WTC11 (cell line): Measurements from ENCODE around the gene PXN. TPM values are rescaled to one million over a fixed set of nuclear protein-coding genes. Genes with fewer than 3 reads are reported as not detected.

Source experiments
- ATAC-seq: fragments of 200-7000 bp; cut with Tn5 transposase; 2 replicates; pipeline ENCODE4 v1.10.0; 2021; ENCODE audit warnings: mild to moderate bottlenecking, moderate library complexity
- CTCF ChIA-PET: fragments of 300-600 bp; sonication (Branson Sonifier 250); formaldehyde crosslinking; loops from one replicate; lab custom pipeline; 2021; ENCODE audit warnings: antibody characterized with exemption; lab: Charles Lee
- POLR2A ChIA-PET: fragments of 350-600 bp; sonication (Branson Sonifier 250); formaldehyde crosslinking; loops from one replicate; lab custom pipeline; 2021; ENCODE audit warnings: antibody characterized with exemption; lab: Charles Lee
- DNase-seq: peaks from one replicate; pipeline ENCODE4 v3.0.0; 2021; ENCODE audit warnings: low spot score
- H3K27ac Mint-ChIP-seq: 2 replicates; pipeline ENCODE4 v1.8.0; 2021; ENCODE audit warnings: mixed read lengths
- H3K27me3 Mint-ChIP-seq: 2 replicates; pipeline ENCODE4 v1.8.0; 2021; ENCODE audit warnings: low read depth, mild to moderate bottlenecking, moderate library complexity, mixed read lengths
- H3K36me3 Mint-ChIP-seq: 2 replicates; pipeline ENCODE4 v1.8.0; 2021; ENCODE audit warnings: mixed read lengths
- H3K4me1 Mint-ChIP-seq: 2 replicates; pipeline ENCODE4 v1.8.0; 2022; ENCODE audit warnings: mixed read lengths
- H3K4me3 Mint-ChIP-seq: 2 replicates; pipeline ENCODE4 v1.8.0; 2021; ENCODE audit warnings: mild to moderate bottlenecking, moderate library complexity, mixed read lengths
- H3K9me3 Mint-ChIP-seq: 2 replicates; pipeline ENCODE4 v1.8.0; 2021; ENCODE audit warnings: mixed read lengths
- ATF1 ChIP-seq: sonication (generic); formaldehyde crosslinking; IDR thresholded peaks from 2 replicates; pipeline ENCODE4 v1.8.1; 2023; ENCODE audit warnings: mild to moderate bottlenecking, moderate library complexity, missing genetic modification reagents
- ATF3 ChIP-seq: sonication (generic); formaldehyde crosslinking; conservative IDR thresholded peaks from 2 replicates; pipeline ENCODE4 v1.8.1; 2022; ENCODE audit warnings: mild to moderate bottlenecking, missing genetic modification reagents
- CDX4 ChIP-seq: fragments of 250-450 bp; sonication (Bioruptor Pico); IDR thresholded peaks from 2 replicates; pipeline ENCODE4 v1.9.0; 2021; ENCODE audit warnings: moderate library complexity, mild to moderate bottlenecking, inconsistent platforms, borderline replicate concordance
- CTCF ChIP-seq: fragments of 200-600 bp; IDR thresholded peaks from 2 replicates; pipeline ENCODE4 v1.8.0; 2022; ENCODE audit warnings: antibody characterized with exemption
- E2F1 ChIP-seq: sonication (generic); formaldehyde crosslinking; IDR thresholded peaks from 2 replicates; pipeline ENCODE4 v1.8.0; 2022; ENCODE audit warnings: mild to moderate bottlenecking, missing genetic modification reagents
- ELF4 ChIP-seq: sonication (generic); formaldehyde crosslinking; IDR thresholded peaks from 2 replicates; pipeline ENCODE4 v1.8.1; 2022; ENCODE audit warnings: low read depth, mild to moderate bottlenecking, moderate library complexity, missing genetic modification reagents
- FOXK1 ChIP-seq: sonication (generic); formaldehyde crosslinking; IDR thresholded peaks from 2 replicates; pipeline ENCODE4 v1.8.0; 2022; ENCODE audit warnings: mild to moderate bottlenecking, moderate library complexity, missing genetic modification reagents
- IRF1 ChIP-seq: sonication (generic); formaldehyde crosslinking; IDR thresholded peaks from 2 replicates; pipeline ENCODE4 v1.8.0; 2023; ENCODE audit warnings: missing genetic modification reagents
- NFATC4 ChIP-seq: fragments of 250-450 bp; sonication (Bioruptor Pico); IDR thresholded peaks from 2 replicates; pipeline ENCODE4 v1.9.0; 2021; ENCODE audit warnings: mild to moderate bottlenecking
- ZNF138 ChIP-seq: sonication (generic); formaldehyde crosslinking; conservative IDR thresholded peaks from 2 replicates; pipeline ENCODE4 v1.8.1; 2022; ENCODE audit warnings: mild to moderate bottlenecking, moderate library complexity, missing genetic modification reagents
- ZNF219 ChIP-seq: sonication (generic); formaldehyde crosslinking; IDR thresholded peaks from 2 replicates; pipeline ENCODE4 v1.8.0; 2023; ENCODE audit warnings: missing genetic modification reagents, mild to moderate bottlenecking, borderline replicate concordance
- ZNF281 ChIP-seq: sonication (generic); formaldehyde crosslinking; IDR thresholded peaks from 2 replicates; pipeline ENCODE4 v1.8.0; 2023; ENCODE audit warnings: mild to moderate bottlenecking, missing genetic modification reagents
- ZNF416 ChIP-seq: fragments of 250-450 bp; sonication (Bioruptor Pico); IDR thresholded peaks from 2 replicates; pipeline ENCODE4 v1.9.0; 2021; ENCODE audit warnings: mild to moderate bottlenecking, inconsistent platforms
- ZNF425 ChIP-seq: fragments of 250-450 bp; sonication (Bioruptor Pico); conservative IDR thresholded peaks from 2 replicates; pipeline ENCODE4 v1.9.0; 2021; ENCODE audit warnings: mild to moderate bottlenecking
- ZNF671 ChIP-seq: fragments of 250-450 bp; sonication (Bioruptor Pico); IDR thresholded peaks from 2 replicates; pipeline ENCODE4 v1.8.0; 2021; ENCODE audit warnings: mild to moderate bottlenecking
- ZSCAN18 ChIP-seq: fragments of 250-450 bp; sonication (Bioruptor Pico); IDR thresholded peaks from 2 replicates; pipeline ENCODE4 v2.1.2; 2022; ENCODE audit warnings: mild to moderate bottlenecking, moderate library complexity
- total RNA-seq: library from RNA; stranded (reverse); gene quantifications from 3 replicates; pipeline ENCODE4 v1.2.3, GENCODE V29; 2021

Gene PXN
- total RNA-seq, 1 experiment from 2014 or later = 132 TPM

GRCh38 chr12:120262852-120263747 lies 2.4 kb downstream of the PXN start:
- Mint-ChIP-seq H3K27me3 (no peaks in the 10 kb centered on the region), H3K4me1 (peaks cover 63% of the 10 kb centered on the region), H3K4me3 (peak overlapping the region; percentile 83), H3K27ac (peak overlapping the region; percentile 69), H3K9me3 (no peaks in the 10 kb centered on the region), H3K36me3 (no peaks in the 10 kb centered on the region)
- DNase-seq = no peak
- ChIA-PET CTCF (interaction anchor here (1.0 to 22.1 kb wide), 6 partner anchors 8 to 62 kb away, joined by 3 to 717 read pairs (median 12); partner anchors contain the start of genes RNU4-2, RPLP0 and SIRT4), POLR2A (interaction anchor here (0.9 to 12.0 kb wide), 5 partner anchors 25 to 63 kb away, joined by 3 to 198 read pairs (median 6); partner anchors contain the start of gene RNU4-2)
- TF ChIP-seq E2F1 (CRISPR knock-in tag) = no peak
- TF ChIP-seq ZNF416 = no peak
- no peak for TF ChIP-seq ZNF671 (CRISPR knock-in tag)
- no peak for TF ChIP-seq NFATC4 (CRISPR knock-in tag)
- ATAC-seq = no peak

GRCh38 chr12:120261951-120262851 lies 3.3 kb downstream of the PXN start:
- DNase-seq = no peak
- Mint-ChIP-seq H3K4me1 (peaks cover 63% of the 10 kb centered on the region), H3K4me3 (peak overlapping the region; percentile 1; the same call in 1 of the 2 replicates), H3K36me3 (no peaks in the 10 kb centered on the region), H3K27me3 (no peaks in the 10 kb centered on the region), H3K27ac (peak overlapping the region; percentile 23; the same call in 1 of the 2 replicates), H3K9me3 (no peaks in the 10 kb centered on the region)
- POLR2A ChIA-PET = interaction anchor here (0.9 to 12.0 kb wide), 4 partner anchors 27 to 63 kb away, joined by 3 to 198 read pairs (median 8); partner anchors contain the start of gene RNU4-2
- CTCF ChIA-PET = interaction anchor here (1.1 to 22.1 kb wide), 5 partner anchors 7 to 61 kb away, joined by 5 to 717 read pairs (median 111); partner anchors contain the start of genes RPLP0 and SIRT4
- ATAC-seq = no peak
- TF ChIP-seq ZNF425 = no peak
- no peak for TF ChIP-seq ZSCAN18 (CRISPR knock-in tag)
- TF ChIP-seq IRF1 (CRISPR knock-in tag) = no peak
- no peak for TF ChIP-seq FOXK1 (CRISPR knock-in tag)
- no peak for TF ChIP-seq ELF4
- TF ChIP-seq ZNF281 (CRISPR knock-in tag) = no peak
- TF ChIP-seq ATF1 (CRISPR knock-in tag) = no peak
- TF ChIP-seq CTCF = no peak
- no peak for TF ChIP-seq ATF3 (CRISPR knock-in tag)
- TF ChIP-seq ZNF219 = no peak
- TF ChIP-seq ZNF138 (CRISPR knock-in tag) = no peak
- TF ChIP-seq CDX4 = no peak
